NCI-H226 (cell line): Measurements from ENCODE around the gene PTGDS.
A peak's percentile ranks its signal among the peaks of the same experiment; 100 is the strongest.

Experiments used
- DNase-seq: peaks from one replicate; pipeline ENCODE4 v3.0.0-alpha.2; 2015

Gene PTGDS

DNA sequence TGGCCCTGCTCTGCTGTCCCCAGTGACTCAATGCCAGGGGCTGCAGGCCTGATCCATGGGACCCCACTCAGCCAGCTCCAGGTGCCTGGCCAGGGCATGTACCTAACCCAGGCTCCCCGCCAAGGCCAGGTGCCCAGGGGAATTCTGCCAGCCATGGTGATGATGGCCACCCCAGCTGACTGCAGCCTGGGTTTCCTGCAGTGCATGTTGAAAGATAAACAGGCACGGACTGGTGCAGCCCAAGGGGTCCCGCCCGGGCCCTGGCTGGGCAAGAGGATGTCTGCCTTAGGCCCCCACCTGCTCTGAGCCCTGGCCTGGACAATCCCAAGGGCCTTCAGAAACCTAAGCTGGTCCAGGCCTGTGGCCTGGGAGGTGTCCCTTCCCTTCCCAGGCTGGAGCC lies 49.5 kb downstream of the PTGDS start:
- DNase-seq: no peak

DNA sequence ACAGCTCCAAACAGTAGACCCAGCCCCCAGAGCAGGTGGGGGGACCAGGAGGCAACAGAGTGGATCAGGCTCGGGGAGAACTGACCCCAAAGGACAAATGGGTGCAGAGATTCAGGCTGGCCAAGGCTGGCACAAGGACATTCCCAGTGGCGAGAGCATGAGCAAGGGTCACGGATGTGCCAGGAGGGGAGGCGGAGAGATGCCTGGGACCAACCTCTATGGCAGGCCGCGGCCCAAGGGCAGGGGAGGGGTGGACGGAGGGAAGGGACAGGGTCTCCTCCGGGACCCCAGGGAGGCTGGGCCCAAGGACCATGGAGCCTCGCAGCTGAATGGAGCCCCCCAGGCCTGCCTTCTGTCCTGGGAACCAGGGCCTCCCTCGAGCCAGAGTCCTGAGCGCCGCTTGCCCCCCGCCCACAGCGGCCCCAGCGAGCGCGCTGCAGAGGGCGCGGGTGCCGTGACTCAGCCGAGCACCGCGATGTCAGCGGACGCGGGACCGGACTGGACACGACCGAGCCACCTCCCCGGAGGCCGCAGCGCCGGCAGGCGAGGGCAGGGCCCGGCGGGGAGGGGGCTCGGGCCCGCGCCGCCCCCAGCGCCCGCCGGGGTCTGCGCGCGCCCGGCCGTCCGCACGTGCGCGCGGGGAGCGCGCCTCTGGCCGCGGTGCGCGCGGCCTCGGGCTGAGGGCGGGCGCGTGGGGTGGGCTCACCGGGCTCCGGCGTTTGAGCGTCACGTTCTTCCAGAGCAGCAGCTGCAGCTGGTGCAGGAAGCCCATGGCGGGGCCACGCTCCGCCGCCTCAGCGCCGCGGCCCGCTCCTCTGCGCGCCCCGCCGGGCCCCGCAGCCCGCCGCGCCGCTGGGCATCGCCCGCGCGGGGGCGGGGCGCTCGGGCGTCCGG lies 50.3 kb downstream of the PTGDS start, which contains the start of gene ABCA2:
TSS of gene ABCA2 (minus strand) at position 869 of the 894 bp plus-strand sequence. CDS start at position 772, 97 bp downstream.
- DNase-seq: no peak

DNA sequence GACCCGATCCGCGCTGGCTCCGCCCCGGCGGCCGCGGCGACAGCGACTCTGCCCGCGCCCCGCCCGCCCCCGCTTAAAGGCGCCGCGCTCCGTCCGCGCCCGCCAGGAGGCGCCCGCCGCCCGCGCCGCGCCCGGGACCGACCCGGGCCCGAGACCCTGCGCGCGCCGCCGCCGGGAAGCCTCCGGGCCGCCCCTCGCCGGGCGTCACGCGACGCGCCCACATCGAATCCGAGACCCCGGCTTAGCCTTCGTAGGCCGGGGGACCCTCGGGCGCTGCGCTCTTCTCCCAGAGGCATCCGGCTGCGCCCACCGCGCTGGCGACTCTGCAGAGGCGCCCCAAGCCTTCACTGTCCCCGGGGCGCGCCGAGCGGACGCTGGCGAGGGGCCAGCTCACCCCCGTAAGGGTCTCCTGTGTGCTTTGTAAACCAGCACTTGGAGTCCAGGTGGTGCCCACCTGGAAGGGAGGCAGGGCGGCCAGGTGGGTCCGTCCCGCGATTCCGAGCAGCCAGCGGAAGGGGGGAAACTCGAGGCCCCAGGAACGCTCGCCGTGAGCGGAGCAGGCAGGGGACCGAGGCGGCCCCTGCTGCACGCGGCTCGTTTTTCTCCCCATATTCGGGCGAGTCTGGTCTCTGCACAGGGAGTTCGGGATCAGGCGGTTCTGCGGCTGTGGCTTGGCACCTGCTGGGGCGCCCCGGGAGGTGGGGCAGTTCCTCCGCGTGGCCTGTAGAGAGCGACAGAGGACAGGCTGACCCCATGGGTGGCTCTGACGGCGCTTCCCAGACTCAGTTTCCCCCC lies 51.2 kb downstream of the PTGDS start:
- peak; percentile 25 for DNase-seq

DNA sequence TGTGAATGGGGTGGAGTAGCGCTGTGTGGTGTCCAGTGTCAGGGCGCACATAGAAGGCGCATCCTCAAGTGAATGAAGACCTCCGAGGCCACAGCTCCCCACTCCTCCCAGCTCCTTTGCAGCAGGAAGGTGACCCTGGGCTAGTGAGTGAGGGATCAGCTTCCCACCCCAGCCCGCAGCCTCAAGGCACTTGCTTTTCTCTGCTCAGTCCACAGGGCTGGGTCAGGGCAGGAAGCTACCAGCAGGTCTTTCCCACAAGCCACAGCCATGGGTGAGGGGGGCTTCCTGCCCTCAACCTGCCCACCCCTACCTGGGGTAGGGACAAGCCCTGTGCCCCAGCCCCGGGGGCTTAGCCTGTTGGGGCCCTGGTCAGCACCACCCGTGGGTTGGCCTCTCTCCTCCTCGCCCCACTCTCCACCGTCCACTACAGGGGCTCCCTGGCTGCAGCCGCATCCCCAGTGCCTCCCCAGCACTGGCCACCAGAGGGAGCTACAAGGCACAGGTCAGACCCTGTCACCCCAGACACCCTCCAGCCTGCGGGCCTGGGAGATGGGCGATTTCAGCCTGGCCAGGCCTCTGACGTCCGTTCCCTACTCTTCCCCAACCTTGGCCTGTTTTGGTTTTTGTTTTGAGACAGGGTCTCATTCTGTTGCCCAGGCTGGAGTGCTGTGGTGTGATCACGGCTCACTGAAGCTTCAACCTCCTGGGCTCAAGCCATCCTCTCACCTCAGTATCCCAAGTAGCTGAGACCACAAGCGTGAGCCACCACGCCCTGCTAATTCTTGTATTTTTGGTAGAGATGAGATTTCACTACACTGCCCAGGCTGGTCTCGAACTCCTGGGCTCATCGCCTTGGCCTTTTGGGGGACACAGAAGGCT lies 52.0 kb downstream of the PTGDS start:
- no peak for DNase-seq

DNA sequence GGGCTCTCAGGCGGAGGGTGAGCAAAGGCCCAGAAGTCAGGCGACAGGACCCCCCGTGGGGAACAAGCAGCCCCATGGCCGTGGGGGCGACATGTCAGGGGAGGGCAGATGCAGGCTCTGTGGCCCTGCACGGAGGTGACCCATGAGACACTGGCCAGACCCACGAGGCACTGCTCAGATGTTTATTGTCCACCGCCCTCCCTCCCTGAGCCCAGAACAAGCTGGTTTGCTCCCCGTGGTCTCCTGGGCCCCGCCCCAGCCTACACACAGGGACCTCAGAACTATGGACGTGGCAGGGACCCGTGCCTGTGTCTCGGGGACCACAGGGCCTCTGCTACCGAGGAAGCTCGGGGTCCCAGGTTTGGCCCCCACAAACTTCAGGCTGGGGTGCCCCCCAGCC lies 52.7 kb downstream of the PTGDS start:
- DNase-seq: no peak

DNA sequence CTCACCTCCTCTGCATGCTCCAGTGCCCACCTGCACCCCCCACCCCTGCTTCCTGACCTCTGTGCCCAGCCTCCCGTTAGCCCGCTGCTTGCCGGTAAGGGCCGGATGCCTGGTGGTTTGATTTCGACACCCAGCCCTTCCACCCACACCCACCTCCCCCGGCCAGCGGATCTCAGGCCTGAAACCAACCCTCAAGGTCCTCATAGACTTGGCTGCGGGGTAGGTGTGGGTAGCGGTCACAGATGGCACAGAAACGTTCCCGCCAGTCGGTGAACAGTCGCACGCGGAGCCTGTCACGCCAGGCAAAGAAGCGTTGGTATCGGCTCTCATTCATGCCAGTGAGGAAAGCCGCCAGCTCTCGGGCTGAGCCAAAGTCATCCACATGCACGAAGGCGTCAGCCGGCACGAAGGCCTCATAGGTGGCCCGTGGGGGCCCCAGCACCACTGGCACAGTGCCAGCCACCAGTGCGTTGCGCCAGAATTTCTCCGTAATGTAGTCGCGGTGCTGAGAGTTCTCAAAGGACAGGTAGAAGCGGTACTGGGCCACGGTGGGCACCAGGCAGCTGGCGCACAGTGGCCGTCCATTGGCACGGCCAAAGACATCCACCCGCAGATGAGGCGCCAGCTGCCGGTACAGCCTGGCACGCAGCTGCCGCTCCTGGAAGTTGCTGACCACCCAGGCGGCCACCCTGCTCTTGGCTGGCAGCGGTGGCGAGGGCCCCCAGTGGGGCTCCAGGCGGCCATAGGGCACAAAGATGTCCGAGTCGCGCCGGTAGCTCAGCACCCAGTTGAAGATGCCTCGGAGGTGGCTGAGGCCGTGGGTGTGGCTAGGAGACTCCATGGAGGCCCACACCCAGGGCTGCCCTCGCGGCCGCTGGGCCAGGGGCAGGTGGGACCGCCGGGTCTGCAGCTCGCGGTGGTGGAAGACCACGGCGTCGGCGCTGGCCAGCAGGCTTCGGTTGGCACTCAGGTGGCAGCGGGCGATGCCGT lies 53.5 kb downstream of the PTGDS start:
- no peak for DNase-seq
